GM19452 (cell line): ENCODE measurements around the gene ELAVL1.

ENCODE experiments used
- ATAC-seq: cut with Tn5 transposase; IDR thresholded peaks from one replicate; pipeline ENCODE4 v1.9.1; 2021; ENCODE audit not compliant: unreplicated experiment

Gene ELAVL1

GRCh38 chr19:8021374-8021773 is 15.9 kb upstream of the ELAVL1 start:
- ATAC-seq = no peak

DNA sequence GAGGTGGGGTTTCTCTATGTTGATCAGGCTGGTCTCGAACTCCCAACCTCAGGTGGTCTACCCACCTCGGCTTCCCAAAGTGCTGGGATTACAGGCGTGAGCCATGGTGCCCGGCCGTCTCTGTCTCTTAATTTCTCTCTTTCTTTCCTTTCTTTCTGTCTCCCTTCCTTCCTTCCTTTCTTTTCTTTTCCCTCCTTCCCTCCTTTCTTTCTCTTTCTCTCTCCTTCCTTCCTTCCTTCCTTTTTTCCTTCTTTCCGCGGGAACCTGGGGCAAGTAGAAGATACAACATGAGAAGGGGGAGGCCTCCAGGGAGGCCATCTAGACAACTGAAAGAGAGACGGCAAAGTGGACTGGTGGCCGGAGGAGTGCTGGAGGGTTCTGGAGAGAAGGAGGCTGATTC is 15.2 kb upstream of the ELAVL1 start:
- no peak for ATAC-seq

DNA sequence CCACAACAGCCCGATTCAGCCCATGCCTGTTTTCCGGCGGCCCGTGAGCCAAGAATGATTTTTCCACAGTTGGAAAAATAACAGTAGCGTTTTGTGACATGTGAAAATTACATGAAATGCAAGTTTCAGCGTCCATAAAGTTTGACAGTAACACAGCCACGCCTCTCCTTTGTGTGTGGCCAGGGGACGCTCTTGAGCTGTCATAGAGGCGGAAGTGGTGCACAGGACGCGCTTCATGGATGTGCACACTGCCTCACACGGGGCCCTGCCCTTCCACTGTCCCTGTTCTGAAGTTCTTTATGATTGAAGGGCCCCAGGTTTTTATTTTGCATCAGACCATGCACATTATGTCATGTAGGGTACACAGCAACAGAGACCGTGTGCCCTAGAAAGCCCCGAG is 12.4 kb upstream of the ELAVL1 start:
- ATAC-seq = no peak

DNA sequence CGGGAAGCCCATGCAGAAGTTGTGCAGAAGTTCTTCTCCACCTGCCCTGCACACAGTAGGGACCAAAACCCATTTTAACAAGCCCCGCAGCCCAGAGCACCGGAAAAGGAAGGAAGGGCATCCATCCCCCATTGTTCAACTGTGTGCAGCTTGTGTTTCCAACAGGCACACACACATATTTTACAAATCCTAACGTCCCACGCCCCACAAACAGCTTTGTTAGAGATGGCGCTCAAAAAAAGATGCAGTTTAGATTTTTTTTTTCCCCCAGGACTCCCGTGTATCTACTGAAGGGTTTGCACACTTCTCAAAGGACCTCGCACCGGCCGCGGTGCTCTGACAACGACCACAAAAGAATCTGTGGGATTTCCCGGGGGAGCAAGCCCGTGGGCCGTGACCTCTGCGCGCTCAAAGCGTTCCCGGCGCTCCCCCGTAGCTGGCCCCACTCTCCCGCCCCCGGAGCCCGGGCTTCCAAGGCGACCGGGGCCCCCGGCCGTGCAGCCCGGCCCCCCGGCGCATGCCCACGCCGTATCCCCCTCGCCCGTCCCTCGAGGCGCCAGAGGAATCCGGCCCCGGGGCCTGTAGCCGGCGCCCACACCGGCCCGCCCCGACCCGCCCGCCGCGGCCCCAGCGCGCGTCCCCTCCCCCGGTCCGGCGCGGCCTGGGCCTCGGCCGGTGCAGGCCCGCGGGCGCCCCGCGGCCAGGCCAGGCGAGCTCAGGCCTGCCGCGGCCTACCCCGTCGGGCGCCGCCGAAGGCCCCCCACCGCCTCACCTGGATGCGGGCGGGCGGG is 523 bp downstream of the ELAVL1 start:
- peak; percentile 31 for ATAC-seq

GRCh38 chr19:8004001-8004400 is 1.4 kb downstream of the ELAVL1 start:
- no peak for ATAC-seq

DNA sequence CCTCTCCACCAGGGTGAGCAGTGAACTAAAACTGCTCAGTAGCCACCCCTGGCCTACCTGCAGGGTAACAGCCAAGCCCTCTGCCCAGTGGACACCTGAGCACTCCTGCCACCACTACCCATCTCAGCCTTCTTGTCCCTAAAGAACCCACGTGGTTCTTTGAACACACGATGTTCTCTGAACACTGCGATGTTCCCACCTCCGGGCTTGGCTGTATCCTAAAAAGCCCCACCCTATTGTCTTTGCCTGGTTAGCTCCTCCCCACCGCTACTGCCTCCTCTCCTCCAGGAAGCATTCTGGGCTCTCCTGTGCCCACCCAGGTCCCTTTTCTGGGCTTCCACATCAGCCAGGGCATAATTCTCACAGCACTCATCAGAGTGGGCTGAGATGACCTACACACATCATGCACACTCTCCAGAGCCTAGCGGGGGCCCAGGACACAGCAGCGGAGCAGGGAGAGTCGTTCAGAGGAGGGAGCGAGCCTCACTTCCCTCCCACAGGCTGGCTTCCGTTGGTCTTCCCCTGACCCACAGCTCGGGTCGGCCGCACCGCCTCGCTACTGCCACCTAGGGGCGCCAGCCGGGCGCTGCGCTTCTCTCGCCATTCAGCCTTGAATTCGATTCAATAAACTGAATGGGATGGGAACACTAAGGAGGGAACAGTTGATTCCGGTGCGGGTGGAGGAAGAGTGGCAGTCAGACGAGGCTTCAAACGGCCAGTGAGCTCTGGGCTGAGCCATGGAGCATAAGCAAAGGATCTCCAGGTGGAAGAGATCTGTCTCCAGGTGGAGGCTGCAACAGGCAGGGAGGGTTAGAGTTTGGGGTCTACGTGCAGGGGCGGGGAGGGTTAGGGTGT is 3.2 kb downstream of the ELAVL1 start:
- no peak for ATAC-seq

- no peak for ATAC-seq
Measured at GRCh38 chr19:8001651-8001994, 3.8 kb downstream of the ELAVL1 start.

- no peak for ATAC-seq
Measured at GRCh38 chr19:8000298-8001038, 5.0 kb downstream of the ELAVL1 start.

DNA sequence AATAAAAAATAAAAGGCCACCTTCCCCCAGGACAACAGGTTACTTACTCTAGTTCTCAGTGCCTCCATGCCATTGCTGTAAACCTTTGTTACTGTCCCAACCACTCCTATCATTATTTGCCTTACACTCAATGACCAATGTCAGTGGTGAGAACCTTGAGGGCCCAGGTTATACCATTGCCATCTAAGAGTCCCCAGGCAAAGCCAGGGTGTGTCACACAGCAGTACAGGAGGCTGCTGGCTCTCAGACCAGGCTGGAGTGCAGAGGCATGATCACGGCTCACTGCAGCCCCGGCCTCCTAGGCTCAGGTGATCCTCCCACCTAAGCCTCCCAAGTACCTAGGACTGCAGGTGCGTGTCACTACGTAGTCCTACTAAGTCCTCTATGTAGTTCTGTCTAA is 6.1 kb downstream of the ELAVL1 start:
- no peak for ATAC-seq

DNA sequence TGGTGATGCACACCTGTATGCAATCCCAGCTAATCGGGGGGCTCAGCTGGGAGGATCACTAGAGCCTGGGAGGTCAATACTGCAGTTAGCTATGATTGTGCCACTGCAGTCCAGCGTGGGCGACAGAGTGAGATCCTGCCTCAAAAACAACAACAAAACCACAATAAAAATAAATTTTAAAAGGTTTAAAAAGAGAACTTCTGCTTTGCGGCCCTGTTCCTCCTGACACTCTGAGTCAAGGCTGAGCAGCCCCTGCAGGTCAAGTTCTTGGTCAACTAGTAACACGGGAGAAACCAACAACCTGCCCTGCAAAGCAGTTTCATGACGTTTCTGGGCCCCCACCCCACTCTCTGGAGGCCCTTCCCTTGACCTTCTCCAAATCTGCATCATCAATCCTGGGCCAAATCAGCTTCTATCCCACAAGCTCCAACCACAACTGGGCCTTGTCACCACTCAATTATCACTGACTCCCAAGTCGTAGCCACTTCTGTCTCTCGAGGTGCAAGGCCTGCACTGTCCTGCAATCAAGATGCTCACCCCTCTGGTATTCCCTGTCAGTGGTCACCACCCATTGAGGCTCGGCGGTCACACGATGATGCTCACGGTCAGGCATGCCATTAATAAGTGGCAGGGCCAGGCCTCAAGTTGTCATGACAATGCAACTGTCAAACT is 7.5 kb downstream of the ELAVL1 start:
- no peak for ATAC-seq

GRCh38 chr19:7996883-7997282 is 8.6 kb downstream of the ELAVL1 start:
- ATAC-seq = no peak

DNA sequence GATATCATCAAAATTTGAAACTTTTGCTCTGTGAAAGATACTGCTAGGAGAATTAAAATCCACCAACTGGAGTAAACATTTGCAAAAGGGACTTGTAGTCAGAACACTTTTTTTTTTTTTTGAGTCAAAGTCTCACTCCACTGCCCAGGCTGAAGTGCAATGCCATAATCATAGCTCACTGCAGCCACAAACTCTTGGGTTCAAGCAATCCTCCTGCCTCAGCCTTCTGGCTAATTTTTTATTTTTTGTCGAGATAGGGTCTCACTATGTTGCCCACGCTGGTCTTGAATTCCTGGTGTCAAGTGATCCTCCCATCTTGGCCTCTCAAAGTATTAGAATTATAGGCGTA is 9.7 kb downstream of the ELAVL1 start:
- ATAC-seq = no peak

GRCh38 chr19:7994928-7995809 is 10.3 kb downstream of the ELAVL1 start:
- ATAC-seq = no peak

DNA sequence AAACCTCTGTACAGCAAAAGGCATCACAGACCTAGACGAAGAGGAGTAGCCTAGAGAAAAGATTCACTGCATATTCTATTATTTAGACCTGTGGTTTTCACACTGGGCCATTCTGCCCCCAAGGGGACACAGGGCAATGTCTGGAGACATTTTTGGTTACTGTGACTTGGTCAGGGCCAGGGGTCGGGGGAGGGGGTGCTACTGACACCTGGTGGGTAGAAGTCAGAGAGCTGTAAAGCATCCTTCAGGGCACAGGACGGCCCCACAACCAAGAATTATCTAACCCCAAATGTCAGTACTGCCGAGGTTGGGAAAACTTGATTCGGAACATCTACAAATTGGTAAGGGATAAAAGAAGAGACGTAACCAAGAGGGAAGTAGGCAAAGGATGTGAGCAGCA is 11.3 kb downstream of the ELAVL1 start:
- no peak for ATAC-seq

GRCh38 chr19:7993560-7993959 is 11.9 kb downstream of the ELAVL1 start:
- no peak for ATAC-seq

DNA sequence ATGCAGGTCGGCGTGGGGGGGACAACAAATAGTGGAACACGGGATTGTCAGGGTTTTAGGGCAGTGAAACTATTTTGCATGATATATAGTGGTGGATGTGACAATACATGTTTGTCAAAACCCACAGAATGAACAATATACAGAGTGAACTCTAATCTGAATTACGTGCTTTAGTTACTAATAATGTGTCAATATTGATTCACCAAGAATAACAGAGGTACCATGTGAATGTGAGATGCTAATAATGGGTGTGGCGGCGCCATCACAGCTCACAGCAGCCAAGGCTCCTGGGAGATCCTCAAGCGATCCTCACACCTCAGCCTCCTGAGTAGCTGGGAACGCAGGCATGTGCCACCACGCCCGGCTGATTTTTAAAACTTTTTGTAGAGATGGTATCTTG is 12.9 kb downstream of the ELAVL1 start:
- no peak for ATAC-seq

- no peak for ATAC-seq
Measured at GRCh38 chr19:7989071-7989575, 16.3 kb downstream of the ELAVL1 start.

DNA sequence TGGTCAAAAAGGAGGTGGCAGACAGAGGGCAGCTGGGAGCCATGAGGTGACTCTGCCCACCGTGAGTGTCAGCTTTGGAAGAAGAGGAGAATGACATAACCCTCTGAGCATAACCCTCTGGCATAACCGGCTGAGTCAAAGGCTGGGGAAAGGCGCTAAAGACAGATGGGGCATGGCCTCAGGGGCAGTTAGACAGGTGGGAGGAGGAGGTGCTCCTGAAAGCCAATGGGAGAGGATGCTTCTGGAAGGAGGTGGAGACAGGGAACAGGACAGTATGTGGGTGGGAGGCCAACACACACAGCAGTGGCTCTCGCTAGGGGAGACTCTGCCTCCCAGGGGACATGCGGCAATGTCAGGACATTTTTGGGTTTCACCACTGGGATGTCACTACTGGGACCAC is 17.1 kb downstream of the ELAVL1 start:
- no peak for ATAC-seq

- no peak for ATAC-seq
Measured at GRCh38 chr19:7987114-7987768, 18.2 kb downstream of the ELAVL1 start.
